OCI-LY7 (cell line): Measurements from ENCODE around the gene RSAD1. TPM values are rescaled to one million over a fixed set of nuclear protein-coding genes. Genes with fewer than 3 reads are reported as not detected.

Source experiments
- BruUV-seq: library from RNA; stranded (reverse); fragments of 400-500 nt; replicated peaks from 2 replicates; lab custom pipeline; 2021; lab: Mats Ljungman, UMichigan
- CTCF ChIA-PET: fragments of 300-600 bp; sonication (Branson Sonifier 250); formaldehyde crosslinking; loops from one replicate; lab custom pipeline; 2022; ENCODE audit warnings: antibody characterized with exemption; ENCODE audit not compliant: unreplicated experiment; lab: Charles Lee
- POLR2A ChIA-PET: fragments of 300-600 bp; sonication (Branson Sonifier 250); formaldehyde crosslinking; loops from one replicate; lab custom pipeline; 2022; ENCODE audit warnings: antibody characterized with exemption; lab: Charles Lee
- DNase-seq: peaks from one replicate; pipeline ENCODE4 v3.0.0-alpha.2; 2015; ENCODE audit warnings: low spot score
- H2AFZ ChIP-seq: fragments of 200-600 bp; sonication (generic), shearing (Covaris generic); 2 replicates; pipeline ENCODE4 v1.6.1; 2014; ENCODE audit warnings: mild to moderate bottlenecking, antibody characterized with exemption, low read length, moderate library complexity
- H3K27ac ChIP-seq: fragments of 200-600 bp; sonication (generic); 2 replicates; pipeline ENCODE4 v1.5.1; 2014; ENCODE audit warnings: mixed run types, low read depth, mild to moderate bottlenecking, moderate library complexity, low read length, inconsistent platforms; ENCODE audit not compliant: poor library complexity, severe bottlenecking
- H3K36me3 ChIP-seq: fragments of 200-600 bp; sonication (generic); 2 replicates; pipeline ENCODE4 v1.6.1; 2014; ENCODE audit warnings: mild to moderate bottlenecking, antibody characterized with exemption, low read length, moderate library complexity, mixed read lengths; ENCODE audit not compliant: insufficient read depth
- H3K4me1 ChIP-seq: fragments of 200-600 bp; sonication (generic); 2 replicates; pipeline ENCODE4 v1.5.1; 2014; ENCODE audit warnings: mild to moderate bottlenecking, low read length; ENCODE audit not compliant: insufficient read depth, poor library complexity, severe bottlenecking
- H3K4me2 ChIP-seq: fragments of 200-600 bp; sonication (generic); 2 replicates; pipeline ENCODE4 v1.6.1; 2014; ENCODE audit warnings: mild to moderate bottlenecking, low read length
- H3K4me3 ChIP-seq: fragments of 200-600 bp; sonication (generic); 2 replicates; pipeline ENCODE4 v1.5.1; 2014; ENCODE audit warnings: mild to moderate bottlenecking, low read depth, low read length; ENCODE audit not compliant: poor library complexity, severe bottlenecking
- H3K79me2 ChIP-seq: fragments of 200-600 bp; sonication (generic); 2 replicates; pipeline ENCODE4 v1.6.1; 2016; ENCODE audit warnings: low read depth, mild to moderate bottlenecking, low read length, moderate library complexity, mixed read lengths; ENCODE audit not compliant: insufficient read depth
- H3K9me2 ChIP-seq: fragments of 200-600 bp; sonication (generic); 2 replicates; pipeline ENCODE4 v1.6.1; 2016; ENCODE audit warnings: mild to moderate bottlenecking, low read length, mixed read lengths; ENCODE audit not compliant: insufficient read depth
- H3K9me3 ChIP-seq: fragments of 200-600 bp; sonication (generic); 2 replicates; pipeline ENCODE4 v1.6.1; 2014; ENCODE audit warnings: mild to moderate bottlenecking, mixed run types, low read length, mixed read lengths
- H4K20me1 ChIP-seq: fragments of 200-600 bp; sonication (generic); 2 replicates; pipeline ENCODE4 v1.6.1; 2014; ENCODE audit warnings: mild to moderate bottlenecking, antibody characterized with exemption, low read length, moderate library complexity, mixed read lengths; ENCODE audit not compliant: insufficient read depth
- CTCF ChIP-seq: fragments of 200-600 bp; sonication (generic); conservative IDR thresholded peaks from 2 replicates; pipeline ENCODE4 v1.5.1; 2014; ENCODE audit warnings: mild to moderate bottlenecking, antibody characterized with exemption, low read length, moderate library complexity, mixed read lengths
- EZH2phosphoT487 ChIP-seq: fragments of 200-600 bp; sonication (generic); IDR thresholded peaks from 2 replicates; pipeline ENCODE4 v1.6.1; 2018; ENCODE audit warnings: low read depth, borderline replicate concordance, mild to moderate bottlenecking, mixed run types, antibody characterized with exemption, low read length, moderate library complexity, mixed read lengths
- intact Hi-C: fragments of 100-400 bp; cut with micrococcal nuclease; formaldehyde crosslinking; loops from one replicate; pipeline ENCODE4 v1.10.0; 2022; ENCODE audit not compliant: unreplicated experiment
- total RNA-seq, 2 experiments: library from RNA; depleted of rRNA in 1 of 2; stranded (reverse); fragments of >200 nt in 1 of 2; shearing (Covaris generic) in 1 of 2; gene quantifications; 2 replicates each; pipeline ENCODE4 v1.2.3, GENCODE V29; 2014 to 2022

RSAD1 gene
- total RNA-seq, 2 experiments from 2014 or later: 22.6 to 27.9 TPM

DNA sequence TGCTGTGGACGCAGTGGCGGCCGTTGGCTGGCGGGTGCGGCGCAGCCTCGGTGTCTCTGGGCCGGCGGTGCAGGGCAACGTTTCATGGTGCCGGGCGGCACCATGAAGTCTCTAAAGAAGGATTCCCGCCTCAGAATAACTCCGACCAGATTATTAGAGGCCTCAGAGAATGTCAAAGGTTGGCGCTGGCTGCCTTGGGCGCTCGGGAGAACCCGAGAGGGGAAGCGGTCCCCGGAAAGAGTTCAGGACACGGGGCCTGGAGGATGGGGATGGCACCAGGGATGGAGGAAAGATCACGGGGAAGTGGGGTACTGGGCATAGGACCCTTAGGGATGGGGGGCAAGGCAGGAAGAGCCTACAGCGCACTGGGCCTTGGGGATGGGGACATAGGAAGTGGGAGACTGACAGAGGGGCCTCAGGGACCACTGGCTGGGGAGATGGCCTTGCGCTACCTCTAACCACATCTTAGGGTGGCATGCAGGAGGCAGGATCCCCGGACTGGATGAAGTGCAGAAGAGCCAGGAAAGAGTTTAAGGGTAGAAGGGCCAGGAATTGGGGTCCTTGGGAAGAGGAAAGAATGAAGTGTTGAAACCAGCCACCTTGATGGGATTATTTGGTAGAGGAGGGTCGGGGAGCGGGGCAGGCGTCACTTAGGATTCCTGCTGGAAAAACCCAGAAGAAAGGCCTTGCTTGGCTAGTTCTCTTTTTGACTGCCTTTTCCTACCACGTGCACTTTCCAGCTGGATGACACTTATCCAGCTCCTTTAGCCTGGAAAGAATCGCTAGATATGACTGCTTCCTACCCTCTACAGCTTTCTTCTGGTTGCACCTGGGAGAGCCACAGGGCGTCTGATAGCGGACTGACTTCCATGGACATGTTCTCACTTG, 30.2 kb downstream of the RSAD1 start:
- peak overlapping the region; percentile 79 for H3K4me3 ChIP-seq
- no peak for DNase-seq
- CTCF ChIA-PET: no interaction called here
- H3K9me2 ChIP-seq: no peaks in the 10 kb centered on the region
- BruUV-seq: no TSS peak
- peak overlapping the region; percentile 26 for H3K27ac ChIP-seq
- no peaks in the 10 kb centered on the region for H3K79me2 ChIP-seq
- peak overlapping the region; percentile 98 for H2AFZ ChIP-seq
- H3K4me2 ChIP-seq: peak overlapping the region; percentile 82
- intact Hi-C loops: no loop called here
- POLR2A ChIA-PET: no interaction called here
- peak; percentile 51 for TF ChIP-seq CTCF
- no peak for TF ChIP-seq EZH2phosphoT487
- no peaks in the 10 kb centered on the region for H3K36me3 ChIP-seq
- no peaks in the 10 kb centered on the region for H3K9me3 ChIP-seq
- H4K20me1 ChIP-seq: no peaks in the 10 kb centered on the region
- H3K4me1 ChIP-seq: peaks cover 15% of the 10 kb centered on the region

- no peak overlapping the region for H3K4me2 ChIP-seq
- no peak for DNase-seq
- H3K27ac ChIP-seq: no peak overlapping the region
- TF ChIP-seq CTCF (no peak), EZH2phosphoT487 (no peak)
- H3K9me2 ChIP-seq: no peaks in the 10 kb centered on the region
- BruUV-seq: no TSS peak
- H3K9me3 ChIP-seq: no peaks in the 10 kb centered on the region
- no peak overlapping the region for H3K4me3 ChIP-seq
- intact Hi-C loops: no loop called here
- H4K20me1 ChIP-seq: no peaks in the 10 kb centered on the region
- ChIA-PET CTCF (interaction anchor here (0.5 kb wide), 1 partner anchor 326 kb away, joined by 3 read pairs; no protein-coding TSS in a partner anchor), POLR2A (interaction anchor here (0.7 kb wide), 1 partner anchor 51 kb away, joined by 4 read pairs; no protein-coding TSS in a partner anchor)
- H2AFZ ChIP-seq: no peak overlapping the region
- H3K4me1 ChIP-seq: peaks cover 15% of the 10 kb centered on the region
- H3K79me2 ChIP-seq: no peaks in the 10 kb centered on the region
- H3K36me3 ChIP-seq: no peaks in the 10 kb centered on the region
Measured at GRCh38 chr17:50511058-50511457, 32.4 kb downstream of the RSAD1 start.

DNA sequence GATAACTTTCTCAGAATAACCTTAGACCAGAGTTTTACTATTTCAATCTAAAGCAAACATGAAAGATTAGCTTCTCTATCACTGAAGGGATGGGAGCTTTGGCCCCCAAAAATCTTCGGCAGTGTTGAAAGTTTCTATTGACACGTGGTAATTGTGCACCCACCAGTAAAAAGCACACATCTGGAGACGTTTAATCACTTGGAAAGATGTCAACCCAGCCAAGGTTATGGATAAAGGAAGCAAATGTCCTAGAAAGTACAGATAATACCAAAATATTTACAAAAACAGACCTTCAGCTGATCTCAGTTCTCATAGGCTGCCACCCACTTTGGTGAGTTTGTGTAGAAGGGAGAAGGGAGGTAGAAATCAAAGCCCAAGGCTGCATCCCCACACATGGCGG, 34.8 kb downstream of the RSAD1 start:
- ChIA-PET POLR2A (no interaction called here), CTCF (no interaction called here)
- Histone ChIP-seq H3K36me3 (no peaks in the 10 kb centered on the region), H3K9me3 (no peaks in the 10 kb centered on the region), H3K27ac (no peak overlapping the region), H3K9me2 (no peaks in the 10 kb centered on the region), H3K4me3 (no peak overlapping the region), H3K4me1 (peaks cover 5% of the 10 kb centered on the region), H3K79me2 (no peaks in the 10 kb centered on the region), H3K4me2 (no peak overlapping the region), H2AFZ (no peak overlapping the region), H4K20me1 (no peaks in the 10 kb centered on the region)
- TF ChIP-seq CTCF (no peak), EZH2phosphoT487 (no peak)
- BruUV-seq: no TSS peak
- intact Hi-C loops: no loop called here
- DNase-seq: no peak
